Heart left ventricle (tissue), 13 donors: ENCODE results near the gene ZNF423.

Experiments
- POLR2A ChIP-seq, 2 donors: fragments of 450-650 bp; IDR thresholded peaks; one replicate each; pipeline ENCODE4 v1.6.1; 2017; ENCODE audit warnings: antibody characterized with exemption in 2 of 2, mild to moderate bottlenecking in 2 of 2, moderate library complexity in 2 of 2
- TF ChIP-seq, protein P1 (sequence below), 12 donors: fragments of 200-600 bp; sonication (generic) in 4 of 12; IDR thresholded peaks; one replicate each; pipeline versions ENCODE4 v1.5.0 to v1.8.0; 2018 to 2022; ENCODE audit warnings: antibody characterized with exemption in 12 of 12, mild to moderate bottlenecking in 5 of 12
- donor health status: ischemic (EF 13 %, LVEDD 7.1; RV severe dilation, severe dysfunction).
- donor health status: DM: no; HTN: yes; CAD: no.
- donor health status: DM: no; HTN: no; CAD: no.
- donor health status: ischemic (EF 25% LVEDD 6.9; RV normal size, moderate dysfunction).
- donor health status: ischemic (EF 25% LVEDD 5.7; RV mildly dilated, moderate dysfunction).
- donor health status: ischemic (EF 35%, LVEDD 5.7; RV mildly dilated, moderate dysfunction).
- donor health status: nonischemic (EF 11% LVEDD 7.7; RV severe dilation, severe dysfunction).
- donor health status: DM: yes; HTN: yes; CAD: no.
- donor health status: PGD.
- donor health status: ischemic (EF 29% LVEDD 5.4; RV normal size, mild dysfunction).
- donor health status: nonischemic (EF 23%, LVEDD 6.1; RV moderate dilation, normal function).

DNA sequence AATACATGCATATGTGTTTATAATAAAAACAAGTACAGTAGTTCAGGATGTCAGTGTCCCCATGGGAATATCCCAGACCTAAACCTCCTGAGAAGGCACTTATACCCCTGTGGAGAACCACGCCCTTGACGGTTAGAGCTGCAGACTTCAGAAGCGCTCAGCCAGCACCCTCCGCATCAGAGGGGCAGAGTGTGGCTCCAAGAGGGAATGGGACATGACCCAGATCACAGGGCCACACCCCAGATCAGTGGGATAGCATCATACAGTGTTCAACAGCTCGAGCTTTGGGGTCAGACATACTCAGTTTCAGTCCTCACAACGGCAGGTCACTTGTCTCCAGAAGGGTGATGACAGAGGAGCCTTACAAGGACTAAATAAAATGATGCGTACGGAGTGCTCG is 45.8 kb upstream of the ZNF423 start:
- TF ChIP-seq, protein P1, sequence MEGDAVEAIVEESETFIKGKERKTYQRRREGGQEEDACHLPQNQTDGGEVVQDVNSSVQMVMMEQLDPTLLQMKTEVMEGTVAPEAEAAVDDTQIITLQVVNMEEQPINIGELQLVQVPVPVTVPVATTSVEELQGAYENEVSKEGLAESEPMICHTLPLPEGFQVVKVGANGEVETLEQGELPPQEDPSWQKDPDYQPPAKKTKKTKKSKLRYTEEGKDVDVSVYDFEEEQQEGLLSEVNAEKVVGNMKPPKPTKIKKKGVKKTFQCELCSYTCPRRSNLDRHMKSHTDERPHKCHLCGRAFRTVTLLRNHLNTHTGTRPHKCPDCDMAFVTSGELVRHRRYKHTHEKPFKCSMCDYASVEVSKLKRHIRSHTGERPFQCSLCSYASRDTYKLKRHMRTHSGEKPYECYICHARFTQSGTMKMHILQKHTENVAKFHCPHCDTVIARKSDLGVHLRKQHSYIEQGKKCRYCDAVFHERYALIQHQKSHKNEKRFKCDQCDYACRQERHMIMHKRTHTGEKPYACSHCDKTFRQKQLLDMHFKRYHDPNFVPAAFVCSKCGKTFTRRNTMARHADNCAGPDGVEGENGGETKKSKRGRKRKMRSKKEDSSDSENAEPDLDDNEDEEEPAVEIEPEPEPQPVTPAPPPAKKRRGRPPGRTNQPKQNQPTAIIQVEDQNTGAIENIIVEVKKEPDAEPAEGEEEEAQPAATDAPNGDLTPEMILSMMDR (IDR thresholded peaks at IDR 0.05): no peak
- no peak for TF ChIP-seq POLR2A (IDR thresholded peaks at IDR 0.05)
